PC-9 (cell line): Measurements from ENCODE around the gene TMOD2. TPM values are rescaled to one million over a fixed set of nuclear protein-coding genes. Genes with fewer than 3 reads are reported as not detected.

Experiments
- BruUV-seq: library from RNA; stranded (reverse); fragments of 400-500 nt; replicated peaks from 2 replicates; lab custom pipeline; 2021; lab: Mats Ljungman, UMichigan
- CTCF ChIA-PET: fragments of 300-600 bp; sonication (Branson Sonifier 250); formaldehyde crosslinking; loops from one replicate; lab custom pipeline; 2022; ENCODE audit warnings: antibody characterized with exemption; lab: Charles Lee
- POLR2A ChIA-PET: fragments of 300-600 bp; sonication (Branson Sonifier 250); formaldehyde crosslinking; loops from one replicate; lab custom pipeline; 2022; ENCODE audit warnings: antibody characterized with exemption; ENCODE audit not compliant: unreplicated experiment; lab: Charles Lee
- DNase-seq, 2 experiments: peaks; one replicate each; pipeline versions ENCODE4 v3.0.0 to v3.0.0-alpha.2; 2015 to 2022; ENCODE audit warnings: mixed read lengths in 1 of 2
- H2AFZ ChIP-seq: fragments of 200-600 bp; sonication (generic); 2 replicates; pipeline ENCODE4 v1.8.1; 2017; ENCODE audit warnings: antibody characterized with exemption
- H3F3A ChIP-seq: fragments of 200-600 bp; sonication (generic); 2 replicates; pipeline ENCODE4 v1.8.1; 2017; ENCODE audit warnings: antibody characterized with exemption, mild to moderate bottlenecking, low read depth; ENCODE audit not compliant: insufficient read depth
- H3K27ac ChIP-seq: fragments of 200-600 bp; sonication (generic); 2 replicates; pipeline ENCODE4 v1.6.1; 2016; ENCODE audit warnings: mixed run types
- H3K27me3 ChIP-seq: fragments of 200-600 bp; sonication (generic); 2 replicates; pipeline ENCODE4 v1.6.1; 2016; ENCODE audit warnings: low read depth, mixed run types; ENCODE audit not compliant: insufficient read depth
- H3K36me3 ChIP-seq: fragments of 200-600 bp; sonication (generic); 2 replicates; pipeline ENCODE4 v1.6.1; 2016; ENCODE audit warnings: low read depth, mixed run types
- H3K4me1 ChIP-seq: fragments of 200-600 bp; sonication (generic); replicated peaks from 2 replicates; pipeline ENCODE4 v1.6.1; 2016; ENCODE audit warnings: mixed run types; ENCODE audit not compliant: insufficient read depth
- H3K4me2 ChIP-seq: fragments of 200-600 bp; sonication (generic); 2 replicates; pipeline ENCODE4 v1.6.1; 2017; ENCODE audit warnings: mixed run types
- H3K4me3 ChIP-seq: fragments of 200-600 bp; sonication (generic); 2 replicates; pipeline ENCODE4 v1.6.1; 2016; ENCODE audit warnings: mixed run types
- H3K79me2 ChIP-seq: fragments of 200-600 bp; sonication (generic); 2 replicates; pipeline ENCODE4 v1.6.1; 2017; ENCODE audit warnings: low read depth, mixed run types
- H3K9me2 ChIP-seq: fragments of 200-600 bp; sonication (generic); 2 replicates; pipeline ENCODE4 v1.8.1; 2017; ENCODE audit warnings: mild to moderate bottlenecking; ENCODE audit not compliant: insufficient read depth
- H3K9me3 ChIP-seq: fragments of 200-600 bp; sonication (generic); 2 replicates; pipeline ENCODE4 v1.8.1; 2016; ENCODE audit warnings: low read depth; ENCODE audit not compliant: insufficient read depth
- H4K20me1 ChIP-seq: fragments of 200-600 bp; sonication (generic); 2 replicates; pipeline ENCODE4 v1.8.1; 2017; ENCODE audit not compliant: insufficient read depth
- CTCF ChIP-seq: fragments of 200-600 bp; sonication (generic); conservative IDR thresholded peaks from 2 replicates; pipeline ENCODE4 v1.6.1; 2017; ENCODE audit warnings: mixed run types, antibody characterized with exemption, mild to moderate bottlenecking, moderate library complexity
- EZH2 ChIP-seq: fragments of 200-600 bp; sonication (generic); IDR thresholded peaks from 2 replicates; pipeline ENCODE4 v1.8.0; 2017; ENCODE audit warnings: antibody characterized with exemption, low read depth
- intact Hi-C: fragments of 100-400 bp; cut with micrococcal nuclease; formaldehyde crosslinking; loops from one replicate; pipeline ENCODE4 v1.10.0; 2022; ENCODE audit not compliant: unreplicated experiment
- total RNA-seq: library from RNA; stranded (reverse); gene quantifications from 2 replicates; pipeline ENCODE4 v1.2.3, GENCODE V29; 2021

Gene TMOD2
- total RNA-seq, 1 experiment from 2014 or later = 4.2 TPM

GRCh38 chr15:51752888-51753287 is 1.5 kb downstream of the TMOD2 start:
- Histone ChIP-seq H3K4me1 (no peaks in the 10 kb centered on the region), H3K27me3 (peaks cover 8% of the 10 kb centered on the region; the same call in 1 of the 2 replicates), H3K27ac (no peak overlapping the region), H3K4me3 (no peak overlapping the region), H4K20me1 (no peaks in the 10 kb centered on the region), H3K9me3 (no peaks in the 10 kb centered on the region), H3K4me2 (no peak overlapping the region), H3F3A (no peaks in the 10 kb centered on the region), H3K36me3 (no peaks in the 10 kb centered on the region), H3K79me2 (no peaks in the 10 kb centered on the region), H2AFZ (no peak overlapping the region), H3K9me2 (no peaks in the 10 kb centered on the region)
- ChIA-PET POLR2A (no interaction called here), CTCF (no interaction called here)
- no peak for TF ChIP-seq EZH2
- TF ChIP-seq CTCF = no peak
- BruUV-seq = no TSS peak
- intact Hi-C loops = no loop called here
- no peak for DNase-seq

GRCh38 chr15:51754267-51754666 is 2.9 kb downstream of the TMOD2 start:
- H3K4me2 ChIP-seq = no peak overlapping the region
- no TSS peak for BruUV-seq
- CTCF ChIA-PET = no interaction called here

GRCh38 chr15:51755790-51756189 is 4.4 kb downstream of the TMOD2 start:
- POLR2A ChIA-PET = no interaction called here
- Histone ChIP-seq H3K27ac (no peak overlapping the region), H4K20me1 (no peaks in the 10 kb centered on the region), H3K4me2 (no peak overlapping the region), H3K9me2 (no peaks in the 10 kb centered on the region), H3K4me1 (no peaks in the 10 kb centered on the region), H3K9me3 (no peaks in the 10 kb centered on the region), H3K27me3 (peaks cover 4% of the 10 kb centered on the region; the same call in 1 of the 2 replicates), H3F3A (no peaks in the 10 kb centered on the region), H2AFZ (no peak overlapping the region), H3K79me2 (no peaks in the 10 kb centered on the region), H3K4me3 (no peak overlapping the region), H3K36me3 (no peaks in the 10 kb centered on the region)
- CTCF ChIA-PET = no interaction called here
- no peak for DNase-seq
- TF ChIP-seq EZH2 = no peak
- no peak for TF ChIP-seq CTCF
- no TSS peak for BruUV-seq
- intact Hi-C loops = no loop called here

More at GRCh38 chr15:51754267-51754666, 2.9 kb downstream of the TMOD2 start:
- Histone ChIP-seq H3F3A (no peaks in the 10 kb centered on the region), H3K27me3 (peaks cover 8% of the 10 kb centered on the region; the same call in 1 of the 2 replicates), H2AFZ (no peak overlapping the region), H3K9me3 (no peaks in the 10 kb centered on the region), H3K4me1 (no peaks in the 10 kb centered on the region), H3K79me2 (no peaks in the 10 kb centered on the region), H3K4me3 (no peak overlapping the region), H3K9me2 (no peaks in the 10 kb centered on the region), H4K20me1 (no peaks in the 10 kb centered on the region), H3K36me3 (no peaks in the 10 kb centered on the region), H3K27ac (no peak overlapping the region)
- TF ChIP-seq CTCF = no peak
- TF ChIP-seq EZH2 = no peak
- intact Hi-C loops = no loop called here
- POLR2A ChIA-PET = no interaction called here
- no peak for DNase-seq
